ENCODE measurements around the gene SRSF9. TPM values are rescaled to one million over a fixed set of nuclear protein-coding genes. Genes with fewer than 3 reads are reported as not detected.

Gene SRSF9
- polyA plus RNA-seq, 1 of the 3 experiments (the other 2 are of a cell fraction), result 210 TPM

GRCh38 chr12:120445911-120446843, 23.4 kb downstream of the SRSF9 start, which contains the start of the genes GATC and TRIAP1:
TSS of gene GATC (plus strand) at chr12:120446444. CDS start at chr12:120446481, 37 bp downstream.
TSS of gene TRIAP1 (minus strand) at chr12:120446384. CDS start at chr12:120446372, 12 bp downstream.
- Histone ChIP-seq H3K9me3 (no peaks in the 10 kb centered on the region), H3K9ac (peak within 1 kb of the TSS; percentile 89), H3K27ac (ENCODE audit: low read depth in 2 of 2, low read length in 1 of 2) (peak within 1 kb of the TSS; percentile 68 to 88), H3K4me3 (ENCODE audit: low read depth in 2 of 2, low read length in 1 of 2) (peak within 1 kb of the TSS; percentile 65 to 98), H3F3A (replicated peaks; ENCODE audit: insufficient read depth) (peaks cover 36% of the 10 kb centered on the region), H3K4me2 (peak within 1 kb of the TSS; percentile 80), H3K4me1 (ENCODE audit: control insufficient read depth in 1 of 2, insufficient read depth in 2 of 2, low read depth in 1 of 2, low read length in 1 of 2) (peaks cover 0 to 9% of the 10 kb centered on the region in 2 experiments; a peak in 2 of 4 replicates), H3K9me2 (no peaks in the 10 kb centered on the region), H3K79me2 (ENCODE audit: insufficient read depth) (peaks cover 95% of the 10 kb centered on the region), H2AFZ (ENCODE audit: low read depth) (peak within 1 kb of the TSS; percentile 94), H3K36me3 (replicated peaks in 1 of 2; ENCODE audit: control insufficient read depth in 1 of 2, insufficient read depth in 2 of 2, low read length in 1 of 2) (peaks cover 20 to 55% of the 10 kb centered on the region in 2 experiments), H3K27me3 (ENCODE audit: insufficient read depth) (no peaks in the 10 kb centered on the region), H4K20me1 (ENCODE audit: insufficient read depth) (no peaks in the 10 kb centered on the region)
- peak; percentile 86 for TF ChIP-seq YY1 (IDR thresholded peaks at IDR 0.05; ENCODE audit: low read depth)
- peak in 1 of 2 experiments; percentile 5; a peak in 1 of 4 replicates for TF ChIP-seq EP300 (IDR thresholded peaks at IDR 0.05; ENCODE audit: borderline replicate concordance in 1 of 2, low read depth in 1 of 2, low read length in 1 of 2)
- TF ChIP-seq ELF1 (IDR thresholded peaks at IDR 0.05), result peak; percentile 35; the same call in 1 of the 2 replicates
- no peak; the same call in 1 of the 2 replicates for TF ChIP-seq GABPA (IDR thresholded peaks at IDR 0.05; ENCODE audit: low read depth)
- TF ChIP-seq RAD21 (IDR thresholded peaks at IDR 0.05; ENCODE audit: low read length), result no peak
- peak; percentile 98 for TF ChIP-seq MXI1 (IDR thresholded peaks at IDR 0.05; ENCODE audit: low read depth, low read length)
- TF ChIP-seq NRF1 (IDR thresholded peaks at IDR 0.05; ENCODE audit: low read depth, low read length), result peak; percentile 51; the same call in 1 of the 2 replicates
- TF ChIP-seq, protein P1, sequence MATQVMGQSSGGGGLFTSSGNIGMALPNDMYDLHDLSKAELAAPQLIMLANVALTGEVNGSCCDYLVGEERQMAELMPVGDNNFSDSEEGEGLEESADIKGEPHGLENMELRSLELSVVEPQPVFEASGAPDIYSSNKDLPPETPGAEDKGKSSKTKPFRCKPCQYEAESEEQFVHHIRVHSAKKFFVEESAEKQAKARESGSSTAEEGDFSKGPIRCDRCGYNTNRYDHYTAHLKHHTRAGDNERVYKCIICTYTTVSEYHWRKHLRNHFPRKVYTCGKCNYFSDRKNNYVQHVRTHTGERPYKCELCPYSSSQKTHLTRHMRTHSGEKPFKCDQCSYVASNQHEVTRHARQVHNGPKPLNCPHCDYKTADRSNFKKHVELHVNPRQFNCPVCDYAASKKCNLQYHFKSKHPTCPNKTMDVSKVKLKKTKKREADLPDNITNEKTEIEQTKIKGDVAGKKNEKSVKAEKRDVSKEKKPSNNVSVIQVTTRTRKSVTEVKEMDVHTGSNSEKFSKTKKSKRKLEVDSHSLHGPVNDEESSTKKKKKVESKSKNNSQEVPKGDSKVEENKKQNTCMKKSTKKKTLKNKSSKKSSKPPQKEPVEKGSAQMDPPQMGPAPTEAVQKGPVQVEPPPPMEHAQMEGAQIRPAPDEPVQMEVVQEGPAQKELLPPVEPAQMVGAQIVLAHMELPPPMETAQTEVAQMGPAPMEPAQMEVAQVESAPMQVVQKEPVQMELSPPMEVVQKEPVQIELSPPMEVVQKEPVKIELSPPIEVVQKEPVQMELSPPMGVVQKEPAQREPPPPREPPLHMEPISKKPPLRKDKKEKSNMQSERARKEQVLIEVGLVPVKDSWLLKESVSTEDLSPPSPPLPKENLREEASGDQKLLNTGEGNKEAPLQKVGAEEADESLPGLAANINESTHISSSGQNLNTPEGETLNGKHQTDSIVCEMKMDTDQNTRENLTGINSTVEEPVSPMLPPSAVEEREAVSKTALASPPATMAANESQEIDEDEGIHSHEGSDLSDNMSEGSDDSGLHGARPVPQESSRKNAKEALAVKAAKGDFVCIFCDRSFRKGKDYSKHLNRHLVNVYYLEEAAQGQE (IDR thresholded peaks at IDR 0.05; ENCODE audit: low read depth, low read length), result no peak
- peak; percentile 86 for TF ChIP-seq TAF1 (IDR thresholded peaks at IDR 0.05; ENCODE audit: borderline replicate concordance, low read depth, low read length)
- TF ChIP-seq CHD2 (IDR thresholded peaks at IDR 0.05; ENCODE audit: low read length, partially characterized antibody), result peak; percentile 79
- TF ChIP-seq SIN3A (IDR thresholded peaks at IDR 0.05; ENCODE audit: borderline replicate concordance, low read depth, low read length), result peak; percentile 98
- TF ChIP-seq IRF3 (IDR thresholded peaks at IDR 0.05; ENCODE audit: low read depth, low read length), result no peak
- TF ChIP-seq GATA2 (CRISPR knock-in tag; IDR thresholded peaks at IDR 0.05), result no peak
- TF ChIP-seq JUND (IDR thresholded peaks at IDR 0.05), result no peak
- peak; percentile 97 for TF ChIP-seq POLR2AphosphoS5 (IDR thresholded peaks at IDR 0.05; ENCODE audit: low read depth, low read length)
- TF ChIP-seq FOXJ3 (CRISPR knock-in tag; IDR thresholded peaks at IDR 0.05), result peak; percentile 11; the same call in 1 of the 2 replicates
- no peak for TF ChIP-seq RFX5 (IDR thresholded peaks at IDR 0.05; ENCODE audit: low read length)
- TF ChIP-seq TCF12 (IDR thresholded peaks at IDR 0.05), result no peak
- TF ChIP-seq, protein P2, sequence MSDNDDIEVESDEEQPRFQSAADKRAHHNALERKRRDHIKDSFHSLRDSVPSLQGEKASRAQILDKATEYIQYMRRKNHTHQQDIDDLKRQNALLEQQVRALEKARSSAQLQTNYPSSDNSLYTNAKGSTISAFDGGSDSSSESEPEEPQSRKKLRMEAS (IDR thresholded peaks at IDR 0.05; ENCODE audit: low read depth), result peak; percentile 96; the same call in 1 of the 2 replicates
- ChIA-PET POLR2A (interaction anchor here (0.6 kb wide), 1 partner anchor 261 kb away, joined by 3 read pairs; no protein-coding TSS in a partner anchor), CTCF (interaction anchor here (1.2 to 1.5 kb wide), 2 partner anchors 10 to 144 kb away, joined by 4 read pairs; partner anchors contain the start of gene SIRT4)
- 2% methylated on average over 21 of the region's 73 CpGs for WGBS (ENCODE audit: low lambda C conversion rate)
- peak; percentile 91 for DNase-seq
